MM.1S (cell line): ENCODE results near the gene OSBPL2.

ENCODE experiments used
- DNase-seq: peaks from one replicate; pipeline ENCODE4 v3.0.0-alpha.2; 2015
- H2AFZ ChIP-seq: fragments of 300-600 bp; sonication (generic); 2 replicates; pipeline ENCODE4 v1.6.0; 2016; ENCODE audit warnings: antibody characterized with exemption, low read length
- H3F3A ChIP-seq: fragments of 300-600 bp; sonication (generic); 2 replicates; pipeline ENCODE4 v1.6.1; 2016; ENCODE audit warnings: mild to moderate bottlenecking, antibody characterized with exemption, low read length, moderate library complexity, mixed read lengths; ENCODE audit not compliant: insufficient read depth
- H3K27ac ChIP-seq: fragments of 300-600 bp; sonication (generic); 2 replicates; pipeline ENCODE4 v1.5.1; 2016; ENCODE audit warnings: mild to moderate bottlenecking, low read length
- H3K27me3 ChIP-seq: fragments of 300-600 bp; sonication (generic); replicated peaks from 2 replicates; pipeline ENCODE4 v1.6.0; 2016; ENCODE audit warnings: low read length; ENCODE audit not compliant: insufficient read depth
- H3K36me3 ChIP-seq: fragments of 300-600 bp; sonication (generic); replicated peaks from 2 replicates; pipeline ENCODE4 v1.6.1; 2016; ENCODE audit warnings: mild to moderate bottlenecking, low read length, mixed read lengths; ENCODE audit not compliant: insufficient read depth
- H3K4me1 ChIP-seq: fragments of 300-600 bp; sonication (generic); 2 replicates; pipeline ENCODE4 v1.6.1; 2016; ENCODE audit warnings: low read length, mixed read lengths
- H3K4me2 ChIP-seq: fragments of 300-600 bp; sonication (generic); 2 replicates; pipeline ENCODE4 v1.6.0; 2016; ENCODE audit warnings: low read depth, low read length
- H3K4me3 ChIP-seq: fragments of 300-600 bp; sonication (generic); 2 replicates; pipeline ENCODE4 v1.5.1; 2016; ENCODE audit warnings: low read length, mixed read lengths
- H3K79me2 ChIP-seq: fragments of 300-600 bp; sonication (generic); 2 replicates; pipeline ENCODE4 v1.6.1; 2016; ENCODE audit warnings: mixed run types, low read length, mixed read lengths
- H3K9ac ChIP-seq: fragments of 300-600 bp; sonication (generic); 2 replicates; pipeline ENCODE4 v1.6.1; 2016; ENCODE audit warnings: low read length, mixed read lengths
- H3K9me2 ChIP-seq: fragments of 300-600 bp; sonication (generic); replicated peaks from 2 replicates; pipeline ENCODE4 v1.6.1; 2016; ENCODE audit warnings: mild to moderate bottlenecking, low read length, mixed read lengths; ENCODE audit not compliant: insufficient read depth
- H3K9me3 ChIP-seq: fragments of 300-600 bp; sonication (generic); replicated peaks from 2 replicates; pipeline ENCODE4 v1.6.1; 2016; ENCODE audit warnings: mild to moderate bottlenecking, low read length, mixed read lengths; ENCODE audit not compliant: insufficient read depth
- H4K20me1 ChIP-seq: fragments of 300-600 bp; sonication (generic); 2 replicates; pipeline ENCODE4 v1.6.1; 2016; ENCODE audit warnings: mild to moderate bottlenecking, low read length, moderate library complexity, mixed read lengths; ENCODE audit not compliant: insufficient read depth
- CTCF ChIP-seq: fragments of 300-600 bp; sonication (generic); IDR thresholded peaks from 2 replicates; pipeline ENCODE4 v1.5.1; 2016; ENCODE audit warnings: antibody characterized with exemption, low read length, mixed read lengths
- EZH2 ChIP-seq: fragments of 300-600 bp; sonication (generic); optimal IDR thresholded peaks from 2 replicates; pipeline ENCODE3; 2017; ENCODE audit warnings: low read depth, mild to moderate bottlenecking, antibody characterized with exemption, low read length, mixed read lengths
- EZH2phosphoT487 ChIP-seq: fragments of 300-600 bp; sonication (generic); IDR thresholded peaks from 2 replicates; pipeline ENCODE4 v1.6.1; 2018; ENCODE audit warnings: antibody characterized with exemption, low read length

OSBPL2 gene

GRCh38 chr20:62310757-62311121 is 72.4 kb downstream of the OSBPL2 start:
- H3K9me3 ChIP-seq: no peaks in the 10 kb centered on the region
- H3K27me3 ChIP-seq: no peaks in the 10 kb centered on the region
- H2AFZ ChIP-seq: no peak overlapping the region
- no peak overlapping the region for H3K27ac ChIP-seq
- H3F3A ChIP-seq: peaks cover 5% of the 10 kb centered on the region; the same call in 1 of the 2 replicates
- no peak overlapping the region for H3K9ac ChIP-seq
- H3K9me2 ChIP-seq: no peaks in the 10 kb centered on the region
- H3K36me3 ChIP-seq: peaks cover 8% of the 10 kb centered on the region
- no peak overlapping the region for H3K4me2 ChIP-seq
- no peak for DNase-seq
- peaks cover 6% of the 10 kb centered on the region; the same call in 1 of the 2 replicates for H4K20me1 ChIP-seq
- no peak overlapping the region for H3K4me3 ChIP-seq
- H3K79me2 ChIP-seq: peaks cover 22% of the 10 kb centered on the region
- TF ChIP-seq EZH2phosphoT487: no peak
- no peak for TF ChIP-seq CTCF
- TF ChIP-seq EZH2: no peak
- H3K4me1 ChIP-seq: no peaks in the 10 kb centered on the region

GRCh38 chr20:62311150-62311549 is 72.8 kb downstream of the OSBPL2 start:
- Histone ChIP-seq H2AFZ (no peak overlapping the region), H3K4me1 (no peaks in the 10 kb centered on the region), H3K9me3 (no peaks in the 10 kb centered on the region), H3K4me3 (no peak overlapping the region), H3K79me2 (peaks cover 18% of the 10 kb centered on the region), H3K27ac (no peak overlapping the region), H3K27me3 (no peaks in the 10 kb centered on the region), H3K9me2 (no peaks in the 10 kb centered on the region), H3K9ac (no peak overlapping the region), H3K36me3 (peaks cover 4% of the 10 kb centered on the region; the same call in 1 of the 2 replicates), H4K20me1 (0 out of 2 replicates have a peak, but pooled peaks cover 2% of the 10 kb centered on the region), H3K4me2 (no peak overlapping the region), H3F3A (peaks cover 3% of the 10 kb centered on the region; the same call in 1 of the 2 replicates)
- DNase-seq: no peak
- TF ChIP-seq EZH2: no peak
- no peak for TF ChIP-seq EZH2phosphoT487
- no peak for TF ChIP-seq CTCF

DNA sequence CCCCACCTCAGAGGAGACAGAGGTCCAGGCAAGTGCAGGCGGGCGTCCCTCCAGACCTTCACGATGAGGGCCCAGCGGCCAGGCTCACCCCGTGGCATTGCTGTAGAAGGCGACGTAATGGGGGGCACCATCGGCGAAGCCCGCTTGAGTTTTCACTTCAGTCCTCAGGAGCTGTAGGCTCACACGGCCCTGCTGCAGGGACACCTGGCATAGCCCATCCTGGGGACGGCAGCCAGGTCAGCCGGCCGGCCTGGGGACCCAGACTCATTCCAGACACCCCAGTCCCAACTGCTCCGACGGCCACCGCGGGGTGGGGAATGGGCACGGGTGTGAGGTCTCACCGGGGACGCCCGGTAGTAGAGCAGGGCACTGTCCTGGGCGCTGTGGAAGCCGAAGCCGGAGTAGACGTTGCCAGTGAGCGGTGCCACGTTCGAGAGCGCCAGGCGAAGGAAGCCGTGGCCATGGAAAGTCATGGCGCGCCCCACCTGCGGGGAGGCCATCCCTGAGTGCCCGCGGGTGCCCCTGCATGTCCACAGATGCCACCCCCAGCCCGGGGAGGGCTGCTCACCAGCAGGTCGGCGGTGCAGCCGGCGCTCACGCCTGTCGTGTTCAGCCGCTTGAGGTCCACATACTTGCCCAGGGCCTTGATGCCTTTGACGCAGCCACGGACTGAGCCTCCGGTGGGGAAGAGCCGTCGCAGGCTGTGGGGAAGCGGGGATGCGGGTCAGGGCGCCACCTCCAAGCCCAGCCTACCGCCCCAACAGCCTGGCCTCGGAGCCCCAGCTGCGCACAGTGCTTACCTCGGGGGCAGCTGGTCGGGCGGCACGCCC is 73.7 kb downstream of the OSBPL2 start:
- H3F3A ChIP-seq: no peaks in the 10 kb centered on the region
- H3K9ac ChIP-seq: no peak overlapping the region
- H3K9me3 ChIP-seq: no peaks in the 10 kb centered on the region
- no peak overlapping the region for H3K4me2 ChIP-seq
- H3K79me2 ChIP-seq: peaks cover 9% of the 10 kb centered on the region
- no peak overlapping the region for H3K4me3 ChIP-seq
- H3K9me2 ChIP-seq: no peaks in the 10 kb centered on the region
- H3K36me3 ChIP-seq: no peaks in the 10 kb centered on the region; the same call in 1 of the 2 replicates
- no peak overlapping the region for H2AFZ ChIP-seq
- no peaks in the 10 kb centered on the region for H4K20me1 ChIP-seq
- H3K4me1 ChIP-seq: no peaks in the 10 kb centered on the region
- TF ChIP-seq EZH2 (no peak), EZH2phosphoT487 (no peak), CTCF (no peak)
- DNase-seq: no peak
- H3K27ac ChIP-seq: no peak overlapping the region
- H3K27me3 ChIP-seq: no peaks in the 10 kb centered on the region
